ENCODE data around the gene GTSF1L. TPM values are rescaled to one million over a fixed set of nuclear protein-coding genes. Genes with fewer than 3 reads are reported as not detected.
A peak's percentile ranks its signal among the peaks of the same experiment; 100 is the strongest.

The GTSF1L gene
- total RNA-seq, 1 experiment from 2014 or later = not detected

- no peak overlapping the region for H2BK12ac ChIP-seq (ENCODE audit: insufficient read length, low read depth, low read length)
- no peaks in the 10 kb centered on the region for H3K4me1 ChIP-seq (ENCODE audit: insufficient read depth, low read length)
- H4K5ac ChIP-seq (ENCODE audit: insufficient read length, low read depth, low read length) = no peak overlapping the region
- no peaks in the 10 kb centered on the region for H3K9me3 ChIP-seq (ENCODE audit: control insufficient read depth, low read depth, low read length)
- H2AK5ac ChIP-seq (ENCODE audit: insufficient read length, low read length) = no peak overlapping the region
- no peaks in the 10 kb centered on the region for H4K20me1 ChIP-seq (ENCODE audit: control insufficient read depth, insufficient read depth, insufficient read length)
- H2BK15ac ChIP-seq (ENCODE audit: low read depth, low read length) = no peak overlapping the region
- H3K36me3 Mint-ChIP-seq (ENCODE audit: insufficient read depth in 1 of 3, low read depth in 3 of 3) = peaks cover 30 to 61% (median 53%) of the 10 kb centered on the region in 3 experiments; a peak in 6 of 7 replicates
- H3K4ac ChIP-seq (ENCODE audit: low read depth, low read length) = no peak overlapping the region
- H3K23me2 ChIP-seq (ENCODE audit: insufficient read length, low read depth, low read length, poor library complexity, severe bottlenecking) = no peaks in the 10 kb centered on the region
- H3K14ac ChIP-seq (ENCODE audit: insufficient read depth, low read length) = no peak overlapping the region
- no peaks in the 10 kb centered on the region for H3K9me3 Mint-ChIP-seq
- no peak overlapping the region for H2BK20ac ChIP-seq (ENCODE audit: low read depth, low read length, poor library complexity, severe bottlenecking)
- H3K27me3 Mint-ChIP-seq (ENCODE audit: low read depth) = no peaks in the 10 kb centered on the region
- no peak overlapping the region for H3K18ac ChIP-seq (ENCODE audit: insufficient read length, low read depth, low read length)
- H4K91ac ChIP-seq (ENCODE audit: insufficient read length, low read depth, low read length) = no peak overlapping the region
- H3K56ac ChIP-seq (ENCODE audit: insufficient read length, low read depth, low read length) = no peak overlapping the region
- H2BK120ac ChIP-seq (ENCODE audit: low read depth, low read length, poor library complexity, severe bottlenecking) = no peak overlapping the region
- H3K27ac Mint-ChIP-seq = no peak overlapping the region
- H3T11ph ChIP-seq (ENCODE audit: low read length) = no peak overlapping the region
- no peaks in the 10 kb centered on the region for H3K27me3 ChIP-seq (ENCODE audit: insufficient read depth, low read length)
- H3K27ac ChIP-seq (ENCODE audit: insufficient read length, low read depth, low read length) = no peak overlapping the region
- H3K79me2 ChIP-seq (ENCODE audit: insufficient read depth, low read length) = no peaks in the 10 kb centered on the region
- WGBS (ENCODE audit: extremely low coverage, insufficient read length, low lambda C conversion rate) = no CpG with 5 or more reads among the region's 5 CpGs
- H2AFZ ChIP-seq (ENCODE audit: low read length) = no peak overlapping the region
- no peak overlapping the region for H3K23ac ChIP-seq (ENCODE audit: insufficient read length, low read depth, low read length)
- peak; percentile 66 for DNase-seq
- peaks cover 6 to 7% of the 10 kb centered on the region in 2 experiments for H3K4me1 Mint-ChIP-seq
- H3K4me3 Mint-ChIP-seq = no peak overlapping the region
- H4K8ac ChIP-seq (replicated peaks; ENCODE audit: insufficient read length, low read depth, low read length) = no peak overlapping the region
- no peak overlapping the region for H3K9ac ChIP-seq (ENCODE audit: extremely low read depth, insufficient read length, low read length)
- H3K79me1 ChIP-seq (ENCODE audit: insufficient read depth, low read depth, low read length, poor library complexity, severe bottlenecking) = no peaks in the 10 kb centered on the region
- no peak overlapping the region for H2BK5ac ChIP-seq (ENCODE audit: insufficient read length, low read length)
- H3K4me2 ChIP-seq (ENCODE audit: insufficient read depth, insufficient read length, low read length) = no peak overlapping the region
- TF ChIP-seq, protein P1, sequence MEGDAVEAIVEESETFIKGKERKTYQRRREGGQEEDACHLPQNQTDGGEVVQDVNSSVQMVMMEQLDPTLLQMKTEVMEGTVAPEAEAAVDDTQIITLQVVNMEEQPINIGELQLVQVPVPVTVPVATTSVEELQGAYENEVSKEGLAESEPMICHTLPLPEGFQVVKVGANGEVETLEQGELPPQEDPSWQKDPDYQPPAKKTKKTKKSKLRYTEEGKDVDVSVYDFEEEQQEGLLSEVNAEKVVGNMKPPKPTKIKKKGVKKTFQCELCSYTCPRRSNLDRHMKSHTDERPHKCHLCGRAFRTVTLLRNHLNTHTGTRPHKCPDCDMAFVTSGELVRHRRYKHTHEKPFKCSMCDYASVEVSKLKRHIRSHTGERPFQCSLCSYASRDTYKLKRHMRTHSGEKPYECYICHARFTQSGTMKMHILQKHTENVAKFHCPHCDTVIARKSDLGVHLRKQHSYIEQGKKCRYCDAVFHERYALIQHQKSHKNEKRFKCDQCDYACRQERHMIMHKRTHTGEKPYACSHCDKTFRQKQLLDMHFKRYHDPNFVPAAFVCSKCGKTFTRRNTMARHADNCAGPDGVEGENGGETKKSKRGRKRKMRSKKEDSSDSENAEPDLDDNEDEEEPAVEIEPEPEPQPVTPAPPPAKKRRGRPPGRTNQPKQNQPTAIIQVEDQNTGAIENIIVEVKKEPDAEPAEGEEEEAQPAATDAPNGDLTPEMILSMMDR (conservative IDR thresholded peaks at IDR 0.05) = peak; percentile 73
Measured at GRCh38 chr20:43691928-43692524, 34.8 kb downstream of the GTSF1L start.
